Tibial nerve (tissue), 4 donors: ENCODE measurements around the gene MSI2. TPM values are rescaled to one million over a fixed set of nuclear protein-coding genes. Genes with fewer than 3 reads are reported as not detected.

Experiments
- DNase-seq, 2 donors: peaks; one replicate each; pipeline ENCODE4 v3.0.0-alpha.2; 2019; ENCODE audit warnings: low spot score in 2 of 2
- H3K27ac ChIP-seq, 4 donors: fragments of 200-600 bp; sonication (generic) in 3 of 4; one replicate each; pipeline ENCODE4 v1.5.1; 2017 to 2019; ENCODE audit warnings: mild to moderate bottlenecking in 1 of 4
- H3K27me3 ChIP-seq, 2 donors: fragments of 200-600 bp; sonication (generic) in 1 of 2; one replicate each; pipeline versions ENCODE4 v1.5.1 to v1.6.0; 2017 to 2019
- H3K36me3 ChIP-seq, 3 donors: fragments of 200-600 bp; sonication (generic); one replicate each; pipeline ENCODE4 v1.5.1; 2018 to 2019
- H3K4me1 ChIP-seq, 4 donors: fragments of 200-600 bp; sonication (generic) in 3 of 4; one replicate each; pipeline ENCODE4 v1.5.1; 2017 to 2019
- H3K4me3 ChIP-seq, 4 donors: fragments of 200-600 bp; sonication (generic) in 3 of 4; one replicate each; pipeline ENCODE4 v1.5.1; 2017 to 2019; ENCODE audit warnings: mild to moderate bottlenecking in 1 of 4, moderate library complexity in 1 of 4
- H3K9me3 ChIP-seq, 4 donors: fragments of 200-600 bp; sonication (generic) in 3 of 4; one replicate each; pipeline ENCODE4 v1.5.1; 2017 to 2019
- CTCF ChIP-seq, 5 experiments: fragments of 200-600 bp in 3 of 5; fragments of 450-650 bp in 2 of 5; sonication (generic) in 3 of 5; IDR thresholded peaks; one replicate each; pipeline ENCODE4 v1.5.1; 2016 to 2019; ENCODE audit warnings: antibody characterized with exemption in 5 of 5, mild to moderate bottlenecking in 3 of 5, moderate library complexity in 2 of 5
- EP300 ChIP-seq, 2 donors: sonication (generic); formaldehyde crosslinking; IDR thresholded peaks; one replicate each; pipeline ENCODE4 v1.6.1; 2017; ENCODE audit warnings: antibody characterized with exemption in 2 of 2, mild to moderate bottlenecking in 1 of 2
- POLR2A ChIP-seq, 2 donors: fragments of 450-650 bp; IDR thresholded peaks; one replicate each; pipeline ENCODE4 v1.6.1; 2017; ENCODE audit warnings: antibody characterized with exemption in 2 of 2, mild to moderate bottlenecking in 2 of 2, moderate library complexity in 2 of 2
- WGBS, 2 donors: methylation state at CpG; one replicate each; pipeline ENCODE4 v1.1.5; 2018; 5-methylcytosine and 5-hydroxymethylcytosine counted together
- total RNA-seq, 4 donors: library from RNA; depleted of rRNA; stranded (reverse); fragments of >200 nt; gene quantifications; one replicate each; pipeline ENCODE4 v1.1.0, GENCODE V29; 2016

Gene MSI2
- total RNA-seq, 4 donors from 2014 or later: 11.5 to 18.3 (median 14.2) TPM

- H3K36me3 ChIP-seq: no peaks in the 10 kb centered on the region
- no peak for DNase-seq
- no peaks in the 10 kb centered on the region for H3K27me3 ChIP-seq
- peaks cover 0 to 7% (median 3%) of the 10 kb centered on the region in 4 donors for H3K4me1 ChIP-seq
- no peaks in the 10 kb centered on the region for H3K9me3 ChIP-seq
- no peak overlapping the region for H3K27ac ChIP-seq
- no peak overlapping the region for H3K4me3 ChIP-seq
- TF ChIP-seq POLR2A (IDR thresholded peaks at IDR 0.05) (no peak), EP300 (IDR thresholded peaks at IDR 0.05) (no peak), CTCF (IDR thresholded peaks at IDR 0.05) (no peak)
- 79 to 84% methylated on average over 3 of the region's 3 CpGs for WGBS, 2 donors
Measured at GRCh38 chr17:57365420-57365819, 109.1 kb downstream of the MSI2 start.

- H3K36me3 ChIP-seq: no peaks in the 10 kb centered on the region
- 70 to 79% methylated on average over 6 of the region's 6 CpGs for WGBS, 2 donors
- H3K4me1 ChIP-seq: peaks cover 0 to 7% (median 3%) of the 10 kb centered on the region in 4 donors
- DNase-seq: no peak
- H3K27ac ChIP-seq: no peak overlapping the region
- H3K27me3 ChIP-seq: no peaks in the 10 kb centered on the region
- no peak overlapping the region for H3K4me3 ChIP-seq
- no peaks in the 10 kb centered on the region for H3K9me3 ChIP-seq
- TF ChIP-seq EP300 (IDR thresholded peaks at IDR 0.05): no peak
- TF ChIP-seq CTCF (IDR thresholded peaks at IDR 0.05): no peak
- TF ChIP-seq POLR2A (IDR thresholded peaks at IDR 0.05): no peak
Measured at GRCh38 chr17:57366177-57366557, 109.8 kb downstream of the MSI2 start.

- H3K4me1 ChIP-seq: peaks cover 0 to 7% (median 3%) of the 10 kb centered on the region in 4 donors
- no peak overlapping the region for H3K27ac ChIP-seq
- no peaks in the 10 kb centered on the region for H3K9me3 ChIP-seq
- TF ChIP-seq CTCF (IDR thresholded peaks at IDR 0.05) (no peak), POLR2A (IDR thresholded peaks at IDR 0.05) (no peak), EP300 (IDR thresholded peaks at IDR 0.05) (no peak)
- DNase-seq: no peak
- WGBS, 2 donors: 65 to 72% methylated on average over 13 of the region's 13 CpGs
- H3K27me3 ChIP-seq: no peaks in the 10 kb centered on the region
- no peaks in the 10 kb centered on the region for H3K36me3 ChIP-seq
- no peak overlapping the region for H3K4me3 ChIP-seq
Measured at GRCh38 chr17:57366558-57367351, 110.4 kb downstream of the MSI2 start.

GRCh38 chr17:57368637-57369336 is 112.5 kb downstream of the MSI2 start:
- no peak for DNase-seq
- H3K4me3 ChIP-seq: no peak overlapping the region
- no peak overlapping the region for H3K27ac ChIP-seq
- H3K4me1 ChIP-seq: peaks cover 0 to 7% (median 3%) of the 10 kb centered on the region in 4 donors
- 67 to 75% methylated on average over 6 of the region's 6 CpGs for WGBS, 2 donors
- no peaks in the 10 kb centered on the region for H3K27me3 ChIP-seq
- TF ChIP-seq POLR2A (IDR thresholded peaks at IDR 0.05) (no peak), CTCF (IDR thresholded peaks at IDR 0.05) (no peak), EP300 (IDR thresholded peaks at IDR 0.05) (no peak)
- no peaks in the 10 kb centered on the region for H3K36me3 ChIP-seq
- H3K9me3 ChIP-seq: peaks cover 0 to 6% (median 0%) of the 10 kb centered on the region in 4 donors

- no peak overlapping the region for H3K27ac ChIP-seq
- WGBS, 2 donors: 46 to 52% methylated on average over 2 of the region's 2 CpGs
Measured at GRCh38 chr17:57369509-57369945, 113.2 kb downstream of the MSI2 start.

More at GRCh38 chr17:57369509-57369945, 113.2 kb downstream of the MSI2 start:
- TF ChIP-seq CTCF (IDR thresholded peaks at IDR 0.05): no peak
- no peak for TF ChIP-seq POLR2A (IDR thresholded peaks at IDR 0.05)
- no peak for TF ChIP-seq EP300 (IDR thresholded peaks at IDR 0.05)
- Histone ChIP-seq H3K4me3 (no peak overlapping the region), H3K27me3 (no peaks in the 10 kb centered on the region), H3K4me1 (peaks cover 0 to 7% (median 3%) of the 10 kb centered on the region in 4 donors), H3K36me3 (no peaks in the 10 kb centered on the region), H3K9me3 (peaks cover 0 to 11% (median 0%) of the 10 kb centered on the region in 4 donors)
- no peak for DNase-seq
